ENCODE data around the gene CELA3B. TPM values are rescaled to one million over a fixed set of nuclear protein-coding genes. Genes with fewer than 3 reads are reported as not detected.
"Not testable (repeated sequence)": the region's sequence is repeated elsewhere in the genome, so short reads cannot be mapped to it uniquely, and the experiment has no call there.

CELA3B gene
- total RNA-seq, 4 donors from 2014 or later, result 2.0 TPM; not detected in 3

GRCh38 chr1:21978209-21978608 is 1.4 kb downstream of the CELA3B start:
- DNase-seq (ENCODE audit: low spot score); ATAC-seq (ENCODE audit: low FRiP score): not testable (repeated sequence)

- not testable (repeated sequence) for ATAC-seq (ENCODE audit: low FRiP score); DNase-seq (ENCODE audit: low spot score)
Observed at GRCh38 chr1:21980515-21981220, 3.8 kb downstream of the CELA3B start.

- DNase-seq (ENCODE audit: low spot score); ATAC-seq (ENCODE audit: low FRiP score): not testable (repeated sequence)
Observed at GRCh38 chr1:21981253-21981652, 4.4 kb downstream of the CELA3B start.

GRCh38 chr1:21982122-21982521 is 5.3 kb downstream of the CELA3B start:
- not testable (repeated sequence) for ATAC-seq (ENCODE audit: low FRiP score); DNase-seq (ENCODE audit: low spot score)

GRCh38 chr1:21983539-21983938 is 6.7 kb downstream of the CELA3B start:
- not testable (repeated sequence) for ATAC-seq (ENCODE audit: low FRiP score); DNase-seq (ENCODE audit: low spot score)

GRCh38 chr1:21985893-21986292 is 9.1 kb downstream of the CELA3B start:
- not testable (repeated sequence) for ATAC-seq (ENCODE audit: low FRiP score)

GRCh38 chr1:21986386-21986785 is 9.6 kb downstream of the CELA3B start:
- ATAC-seq (ENCODE audit: low FRiP score); DNase-seq (ENCODE audit: low spot score): not testable (repeated sequence)

More at GRCh38 chr1:21985893-21986292, 9.1 kb downstream of the CELA3B start:
- not testable (repeated sequence) for DNase-seq (ENCODE audit: low spot score)

GRCh38 chr1:21989672-21990393 is 13.0 kb downstream of the CELA3B start:
- not testable (repeated sequence) for DNase-seq (ENCODE audit: low spot score)

GRCh38 chr1:21992186-21992585 is 15.4 kb downstream of the CELA3B start:
- not testable (repeated sequence) for DNase-seq (ENCODE audit: low spot score)

More at GRCh38 chr1:21989672-21990393, 13.0 kb downstream of the CELA3B start:
- not testable (repeated sequence) for ATAC-seq (ENCODE audit: low FRiP score)

GRCh38 chr1:21994716-21995115 is 17.9 kb downstream of the CELA3B start:
- ATAC-seq (ENCODE audit: low FRiP score); DNase-seq (ENCODE audit: low spot score): not testable (repeated sequence)

More at GRCh38 chr1:21992186-21992585, 15.4 kb downstream of the CELA3B start:
- ATAC-seq (ENCODE audit: low FRiP score), result not testable (repeated sequence)

- not testable (repeated sequence) for DNase-seq (ENCODE audit: low spot score); ATAC-seq (ENCODE audit: low FRiP score)
Observed at GRCh38 chr1:21996663-21996970, 19.8 kb downstream of the CELA3B start.

GRCh38 chr1:21997891-21998623 is 21.2 kb downstream of the CELA3B start:
- ATAC-seq (ENCODE audit: low FRiP score); DNase-seq (ENCODE audit: low spot score): not testable (repeated sequence)

- DNase-seq (ENCODE audit: low spot score); ATAC-seq (ENCODE audit: low FRiP score): not testable (repeated sequence)
Observed at GRCh38 chr1:21998624-21999294, 21.9 kb downstream of the CELA3B start.

- DNase-seq (ENCODE audit: low spot score); ATAC-seq (ENCODE audit: low FRiP score): not testable (repeated sequence)
Observed at GRCh38 chr1:21999645-22000044, 22.8 kb downstream of the CELA3B start.

Data from omental fat pad (tissue), 4 donors.